GM19324 (cell line): ENCODE data around the gene AP3D1.
"Not testable (repeated sequence)": the region's sequence is repeated elsewhere in the genome, so short reads cannot be mapped to it uniquely, and the experiment has no call there.

Experiments used
- ATAC-seq: cut with Tn5 transposase; IDR thresholded peaks from one replicate; pipeline ENCODE4 v1.9.1; 2021; ENCODE audit warnings: mild to moderate bottlenecking, moderate library complexity; ENCODE audit not compliant: unreplicated experiment, low FRiP score

The AP3D1 gene

DNA sequence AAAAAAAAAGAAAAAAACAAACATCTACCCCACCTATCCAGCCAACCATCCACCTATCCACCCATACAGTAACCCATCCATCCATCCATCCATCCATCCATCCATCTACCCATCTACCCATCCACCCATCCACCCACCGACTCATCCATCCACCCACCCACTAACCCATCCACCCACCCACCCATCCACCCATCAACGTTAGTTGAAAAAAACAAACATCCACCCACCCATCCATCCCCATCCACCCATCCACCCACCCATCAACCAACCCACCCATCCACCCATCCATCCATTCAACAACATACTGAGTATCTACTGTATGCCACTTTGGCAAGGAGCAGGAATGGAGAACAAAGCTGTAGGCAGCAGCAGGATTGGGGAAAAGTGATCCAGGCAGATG, 6.1 kb upstream of the AP3D1 start:
- no peak for ATAC-seq

DNA sequence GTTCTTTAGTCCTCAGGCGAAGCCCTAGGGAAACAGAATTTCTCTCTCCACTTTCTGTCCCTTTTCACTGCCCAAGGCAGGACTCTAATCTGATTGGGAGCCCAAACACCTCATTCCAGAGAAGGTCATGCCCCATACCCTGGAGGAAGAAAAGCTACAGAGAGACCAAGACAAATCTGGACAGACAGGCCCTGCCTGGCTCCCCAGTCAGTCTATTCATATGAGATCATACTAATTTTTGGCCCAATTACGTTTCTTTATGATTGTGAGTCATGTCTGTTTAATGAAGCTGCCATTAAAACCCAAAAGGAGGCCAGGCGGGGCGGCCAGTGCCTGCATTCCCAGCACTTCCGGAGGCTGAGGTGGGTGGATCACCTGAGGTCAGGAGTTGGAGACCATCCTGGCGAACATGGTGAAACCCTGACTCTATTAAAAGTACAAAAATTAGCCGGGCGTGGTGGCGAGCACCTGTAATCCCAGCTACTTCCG, 3.3 kb upstream of the AP3D1 start:
- no peak for ATAC-seq

DNA sequence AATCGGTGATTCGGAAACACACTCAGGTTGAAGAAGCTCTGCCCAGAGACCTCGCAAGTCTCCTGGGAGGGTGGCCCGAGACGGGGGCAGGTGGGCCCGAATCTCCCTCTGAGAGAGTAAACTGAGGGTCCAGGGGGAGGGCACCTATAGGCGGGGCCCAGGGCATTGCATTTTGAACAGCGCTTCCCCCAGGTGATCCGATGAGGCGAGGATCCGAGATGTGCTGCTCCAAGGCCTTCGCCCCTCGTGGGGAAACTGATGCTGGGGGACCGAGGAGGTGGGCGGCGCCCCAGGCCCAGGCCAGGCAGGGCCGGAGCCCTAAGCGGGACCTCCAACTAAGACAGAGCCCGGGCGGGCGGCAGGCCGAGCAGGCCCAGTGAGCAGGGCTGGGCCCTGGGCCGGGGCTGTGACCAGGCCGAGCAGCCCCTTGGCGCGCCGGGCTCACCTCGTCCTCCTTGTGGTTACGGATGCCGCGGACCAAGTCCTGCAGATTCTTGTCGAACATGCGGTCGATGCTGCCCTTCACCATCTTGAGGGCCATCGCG, 500 bp downstream of the AP3D1 start:
- peak; percentile 21 for ATAC-seq

DNA sequence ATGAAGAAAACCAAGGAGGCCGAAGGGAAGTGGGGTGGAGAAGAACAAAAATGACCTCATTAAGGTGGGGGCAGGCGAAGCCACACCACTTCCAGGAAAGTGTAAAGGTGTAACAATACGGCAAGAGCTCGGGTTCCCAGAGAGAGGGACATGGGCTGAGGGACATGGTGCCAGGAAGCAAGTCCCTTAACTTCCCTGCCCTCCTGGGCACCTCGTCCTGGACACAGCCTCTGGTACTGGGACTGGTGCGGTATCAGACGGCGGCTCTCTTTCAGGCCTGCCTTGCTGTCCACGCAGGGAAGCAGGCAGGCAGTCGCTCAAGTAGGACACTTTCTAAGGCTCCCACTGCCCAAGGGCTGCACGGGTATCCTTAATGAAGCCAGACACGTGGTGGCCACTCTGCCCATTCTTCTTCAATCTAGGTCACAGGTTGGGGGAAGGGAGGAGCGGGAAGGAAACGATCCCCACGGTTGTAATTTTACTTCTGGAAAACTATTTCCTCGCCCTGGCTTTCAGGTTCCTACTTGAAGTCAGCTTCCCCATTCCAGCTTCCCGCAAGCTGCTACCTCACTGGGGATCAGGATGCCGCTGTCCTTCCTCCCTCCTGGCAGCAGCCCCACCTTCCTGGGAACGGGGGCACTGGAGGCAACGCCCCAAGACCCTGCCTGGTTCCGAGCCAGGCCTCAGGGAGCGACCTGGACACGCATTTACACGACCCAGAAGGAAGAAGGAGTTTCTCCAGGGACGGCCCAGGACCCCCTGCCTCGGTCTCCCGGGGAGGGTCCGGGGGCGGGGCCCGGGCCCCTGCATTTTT, 1.2 kb downstream of the AP3D1 start:
- no peak for ATAC-seq

DNA sequence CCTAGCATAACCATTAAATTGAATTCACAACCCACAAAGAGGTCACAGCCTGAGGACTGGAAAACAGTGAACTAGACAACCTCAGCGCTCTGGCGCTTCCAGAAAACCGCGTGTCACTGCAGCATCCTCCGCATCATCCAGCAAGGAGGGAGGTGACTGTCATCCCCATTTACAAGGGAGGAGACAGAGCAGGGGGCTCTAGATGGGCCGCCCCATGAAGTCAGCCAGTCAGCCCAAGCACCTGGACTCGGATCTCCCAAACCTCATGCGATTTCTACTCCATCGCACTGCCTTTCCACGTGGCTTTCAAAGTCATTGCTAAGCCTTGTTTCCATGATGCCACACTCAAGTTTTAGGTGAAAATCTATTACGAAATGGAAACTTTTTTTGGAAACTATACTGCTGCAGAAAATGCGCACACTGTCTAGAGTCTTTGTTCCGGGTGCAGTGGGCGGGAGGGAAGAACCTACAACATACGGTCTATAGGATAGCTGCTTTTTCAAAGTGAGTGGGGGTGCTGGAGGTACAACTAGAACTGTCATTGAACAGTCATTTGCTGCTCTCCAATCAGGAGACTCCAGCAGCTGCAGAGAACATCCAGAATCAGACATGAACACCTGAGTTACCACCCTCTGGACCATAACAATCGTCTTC, 2.8 kb downstream of the AP3D1 start:
- no peak for ATAC-seq

DNA sequence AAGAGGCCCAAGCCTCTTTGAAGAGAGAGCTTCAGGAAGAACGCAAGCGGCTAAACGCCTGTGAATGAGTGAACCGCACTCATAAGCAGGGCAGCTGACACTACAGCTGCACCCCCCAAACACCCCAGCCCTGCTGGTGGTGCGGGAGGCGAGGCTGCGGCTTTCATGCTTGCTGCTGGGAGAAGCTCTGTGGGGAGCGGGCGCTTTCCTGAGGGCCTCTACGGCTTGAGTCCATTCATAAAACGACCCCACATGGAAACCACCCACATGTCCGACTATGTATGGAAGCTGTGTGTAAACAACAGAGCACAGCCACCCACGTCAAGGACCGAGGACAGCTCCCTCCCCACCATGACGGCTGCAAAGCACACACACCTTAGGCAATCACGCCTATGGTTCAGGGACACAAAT, 5.5 kb downstream of the AP3D1 start:
- no peak for ATAC-seq

DNA sequence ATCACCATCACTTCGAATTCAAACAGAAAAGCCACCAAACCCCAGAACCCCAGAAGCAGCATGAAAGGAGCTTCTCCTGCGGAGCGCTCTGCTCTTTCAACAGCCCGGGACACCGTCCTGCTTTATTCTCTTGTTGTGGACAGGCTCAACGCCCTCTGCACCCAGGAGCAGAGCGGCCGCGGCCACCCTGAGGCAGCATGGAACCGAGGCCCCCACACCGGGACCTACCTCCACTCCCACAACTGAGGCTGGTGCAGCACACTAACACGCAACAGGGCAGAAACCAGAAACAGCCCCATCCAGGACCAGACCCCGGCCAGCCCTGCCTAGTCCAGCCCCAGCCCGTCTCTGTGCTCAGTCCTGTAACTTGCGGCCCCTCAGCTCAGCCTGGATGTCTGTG, 7.2 kb downstream of the AP3D1 start:
- no peak for ATAC-seq

DNA sequence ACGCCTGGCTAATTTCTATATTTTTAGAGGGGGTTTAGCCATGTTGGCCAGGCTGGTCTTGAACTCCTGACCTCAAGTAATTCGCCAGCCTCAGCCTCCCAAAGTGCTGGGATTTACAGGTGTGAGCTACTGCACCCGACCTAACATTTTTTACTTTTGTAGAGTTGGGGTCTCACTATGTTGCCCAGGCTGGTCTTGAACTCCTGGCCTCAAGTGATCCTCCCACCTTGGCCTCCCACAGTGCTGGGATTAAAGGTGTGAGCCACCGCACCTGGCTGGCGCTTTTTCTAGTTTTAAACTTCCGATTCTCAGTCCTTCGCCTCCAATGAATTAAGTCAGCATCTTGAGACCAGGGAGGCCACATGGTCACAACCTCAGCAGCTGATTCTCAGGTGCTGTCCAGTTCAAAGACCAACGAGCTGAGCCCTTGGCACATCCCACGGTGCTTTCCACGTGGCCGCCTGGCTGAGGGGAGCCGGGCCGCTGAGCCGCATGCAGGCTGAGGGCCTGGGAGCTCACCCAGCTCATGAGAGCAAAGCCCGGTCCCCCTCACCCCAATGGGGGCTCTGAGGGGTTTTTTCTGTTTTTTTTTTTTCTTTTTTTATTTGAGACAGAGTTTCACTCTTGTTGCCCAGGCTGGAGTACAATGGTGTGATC, 9.1 kb downstream of the AP3D1 start:
- ATAC-seq = no peak

DNA sequence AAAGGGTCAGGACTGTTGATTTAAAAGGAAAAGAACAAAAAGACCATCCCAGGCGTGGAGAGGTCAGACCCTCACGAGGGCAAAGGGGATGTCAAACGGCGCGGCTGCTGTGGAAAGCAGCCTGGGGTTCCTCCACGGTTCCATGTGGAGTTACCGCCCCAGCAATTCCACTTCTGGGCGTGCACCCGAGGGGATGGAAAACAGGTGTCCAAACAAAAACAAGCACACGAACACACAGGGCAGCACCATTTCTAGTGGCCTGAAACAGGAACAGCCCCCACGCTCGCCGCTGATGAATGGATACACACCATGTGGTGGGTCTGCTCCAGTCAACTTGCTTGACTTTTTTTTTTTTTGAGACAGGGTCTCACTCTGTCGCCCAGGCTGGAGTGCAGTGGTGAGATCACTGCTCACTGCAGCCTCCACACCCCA, 11.2 kb downstream of the AP3D1 start:
- ATAC-seq = no peak

DNA sequence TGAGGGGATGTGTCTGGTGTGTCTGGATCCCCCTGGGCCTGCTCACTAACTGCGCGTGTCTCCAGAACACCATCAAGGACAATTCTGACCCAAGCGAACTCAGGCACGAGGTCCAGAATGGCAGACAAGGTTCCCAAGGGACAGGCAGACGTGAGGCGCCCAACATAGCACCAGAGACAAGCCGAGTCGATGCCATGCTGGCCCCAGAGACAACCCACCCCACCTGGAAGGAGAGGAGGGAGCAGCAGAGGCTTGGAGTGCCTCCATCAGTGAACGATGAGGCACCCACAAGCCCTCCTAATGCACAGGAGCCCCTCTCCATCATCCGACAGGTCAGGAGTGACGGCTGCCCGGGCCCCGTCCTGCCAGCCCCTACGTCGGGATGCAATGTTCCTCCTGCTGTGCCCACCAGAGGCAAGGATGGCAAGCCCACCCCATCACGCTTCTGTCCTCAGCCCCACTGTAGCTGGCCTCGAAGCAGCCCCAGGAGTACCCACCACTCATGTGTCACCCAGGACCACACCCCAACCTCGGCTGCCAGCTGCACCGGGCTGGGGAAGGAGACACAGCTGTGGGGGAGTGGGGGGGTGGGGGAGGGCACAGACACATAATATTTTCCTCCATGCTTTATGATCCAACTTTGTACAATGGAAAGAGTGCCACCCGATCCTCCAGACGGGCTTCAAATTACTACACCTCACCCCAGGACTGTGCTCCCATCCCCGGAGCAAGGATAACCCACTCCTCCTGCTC, 11.8 kb downstream of the AP3D1 start:
- no peak for ATAC-seq

DNA sequence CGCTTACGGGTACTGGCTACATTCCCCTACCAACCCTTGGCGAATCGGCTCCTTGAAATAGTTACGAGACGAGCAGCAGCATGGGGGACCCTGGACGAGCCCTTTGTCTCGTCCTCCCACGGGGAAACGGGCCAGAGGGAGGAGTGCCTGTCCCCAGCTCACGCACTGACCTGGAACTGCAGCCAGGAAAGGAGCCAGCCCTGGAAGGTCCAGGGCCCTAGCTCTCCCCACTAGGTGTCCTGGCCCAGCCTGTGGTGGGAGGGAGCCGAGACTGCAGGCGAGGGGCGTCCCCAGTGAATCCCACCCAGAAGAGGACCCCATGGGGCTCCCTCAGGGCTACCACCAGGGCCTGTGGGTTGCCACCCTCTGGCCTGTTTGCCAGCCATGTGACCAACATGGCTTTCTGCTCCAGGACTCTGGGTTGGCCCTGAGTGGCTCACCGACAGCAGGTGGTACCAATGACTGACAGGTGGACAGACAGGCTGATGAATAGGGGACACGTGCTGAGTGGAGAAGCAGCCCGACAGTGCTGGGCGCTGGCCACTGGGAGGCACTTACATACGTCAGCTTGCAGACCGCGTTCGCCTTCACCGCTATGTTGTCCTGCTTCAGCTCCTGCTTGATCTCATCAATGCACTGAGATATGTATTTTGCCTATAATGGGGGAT, 13.2 kb downstream of the AP3D1 start:
- no peak for ATAC-seq

DNA sequence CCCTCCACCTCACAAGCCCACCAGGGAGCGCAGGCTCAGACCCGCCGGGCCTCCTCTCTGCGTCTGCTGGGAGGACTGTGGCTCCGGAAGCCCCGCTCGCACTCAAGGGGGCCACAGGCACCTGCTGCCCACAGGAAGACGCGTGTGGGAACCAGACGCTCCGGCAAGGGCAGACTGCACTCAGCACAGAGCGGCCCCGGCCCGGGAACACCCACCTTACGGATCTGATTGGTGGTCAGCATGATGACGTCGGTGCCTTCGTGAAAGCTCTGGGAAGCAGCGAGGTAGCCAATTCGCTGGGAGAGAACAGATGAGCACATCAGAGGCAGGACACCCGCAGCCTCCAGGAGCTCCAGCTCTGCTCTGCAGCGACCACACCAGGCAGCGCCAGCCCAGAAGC, 14.6 kb downstream of the AP3D1 start:
- no peak for ATAC-seq

DNA sequence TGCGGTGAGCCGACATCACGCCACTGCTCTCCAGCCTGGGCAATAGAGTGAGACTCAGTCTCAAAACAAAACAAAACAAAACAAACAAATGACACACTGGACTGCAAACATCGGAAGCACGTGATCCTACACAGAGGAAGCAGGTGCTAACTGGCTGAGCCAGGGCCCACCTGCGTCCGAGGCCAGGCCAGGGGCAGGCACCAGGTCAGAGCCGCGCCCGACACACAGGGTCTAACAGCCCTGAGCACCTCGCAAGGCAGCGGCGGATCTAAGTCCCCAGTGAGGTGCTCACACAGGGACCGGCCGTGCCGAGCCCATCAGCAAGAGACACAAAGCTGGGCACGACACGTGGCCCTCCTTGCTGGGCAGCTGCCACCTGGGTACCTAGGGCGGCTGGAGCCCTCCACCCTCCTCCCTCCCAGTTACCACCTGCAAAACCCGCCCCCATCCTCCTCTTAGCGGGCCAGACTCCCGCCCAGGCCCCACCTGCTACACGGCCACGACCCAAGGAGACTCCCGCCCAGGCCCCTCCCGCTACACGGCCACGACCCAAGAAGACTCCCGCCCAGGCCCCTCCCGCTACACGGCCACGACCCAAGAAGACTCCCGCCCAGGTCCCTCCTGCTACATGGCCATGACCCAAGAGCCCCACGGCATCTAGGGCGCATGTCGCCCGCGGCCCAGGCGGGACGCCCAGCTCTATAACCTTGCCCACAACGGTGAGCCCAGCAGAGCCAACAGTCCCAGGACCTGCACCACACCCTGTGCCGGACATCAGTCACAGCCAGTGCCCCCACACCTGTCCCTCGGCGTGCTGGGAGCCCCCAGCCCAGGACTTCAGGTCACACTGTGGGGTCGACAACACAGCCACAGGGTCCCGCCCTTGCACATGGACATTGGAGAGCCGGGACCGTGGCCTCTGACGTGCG, 15.6 kb downstream of the AP3D1 start:
- no peak for ATAC-seq

DNA sequence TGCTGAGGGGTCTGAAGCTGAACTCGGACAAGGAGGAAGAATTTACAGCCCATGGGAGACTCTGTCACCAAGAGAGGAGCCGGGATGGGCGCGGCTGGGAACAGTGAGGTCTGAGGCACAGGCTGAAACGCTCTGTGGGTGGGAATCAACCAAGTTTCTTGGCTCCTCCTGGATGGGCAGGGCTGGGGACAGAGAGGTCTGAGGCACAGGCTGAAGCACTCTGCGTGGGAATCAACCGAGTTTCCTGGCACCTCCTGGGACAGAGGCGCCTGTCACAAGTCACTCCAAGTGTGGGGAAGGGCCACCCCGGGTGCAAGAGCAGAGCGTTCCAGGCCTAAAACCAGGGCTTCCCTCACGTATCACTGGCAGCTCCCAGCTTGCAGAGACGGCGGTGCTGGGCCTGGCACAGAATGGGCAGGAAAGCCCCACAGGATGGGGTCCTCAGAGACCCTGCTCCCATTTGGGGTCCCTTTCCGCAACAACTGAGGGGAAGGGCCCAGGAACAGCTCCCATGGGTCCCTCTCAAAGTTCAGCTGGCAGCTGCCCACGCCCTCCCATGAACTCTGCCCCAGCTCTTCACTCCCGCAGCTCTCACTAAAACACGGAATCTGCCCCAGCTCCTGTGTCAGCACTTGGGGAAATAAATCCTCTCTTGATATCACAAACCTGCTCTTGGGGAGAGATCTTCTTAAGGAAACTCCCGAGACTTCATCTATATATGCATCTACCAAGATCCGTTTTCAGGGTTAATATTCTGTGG, 18.5 kb downstream of the AP3D1 start:
- ATAC-seq = no peak

DNA sequence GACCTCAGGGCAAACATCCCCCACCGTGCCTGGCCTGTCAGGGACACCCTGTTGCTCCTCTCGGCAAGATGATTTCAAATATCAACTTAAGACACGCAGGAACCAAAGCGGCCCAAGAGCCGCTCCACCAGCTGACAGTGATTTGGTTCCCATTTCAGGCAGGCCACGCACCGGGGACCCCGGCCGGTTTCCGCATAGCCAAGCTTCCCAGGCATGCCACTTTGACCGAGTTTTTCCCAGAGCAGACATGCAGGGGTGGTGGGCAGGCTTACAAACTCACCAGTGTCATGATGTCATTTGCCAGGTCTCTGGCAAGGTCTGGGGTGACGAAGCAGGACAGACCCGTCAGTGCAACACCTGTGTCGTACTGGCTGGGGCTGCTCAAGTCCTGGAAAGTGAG, 19.2 kb downstream of the AP3D1 start:
- ATAC-seq = no peak

DNA sequence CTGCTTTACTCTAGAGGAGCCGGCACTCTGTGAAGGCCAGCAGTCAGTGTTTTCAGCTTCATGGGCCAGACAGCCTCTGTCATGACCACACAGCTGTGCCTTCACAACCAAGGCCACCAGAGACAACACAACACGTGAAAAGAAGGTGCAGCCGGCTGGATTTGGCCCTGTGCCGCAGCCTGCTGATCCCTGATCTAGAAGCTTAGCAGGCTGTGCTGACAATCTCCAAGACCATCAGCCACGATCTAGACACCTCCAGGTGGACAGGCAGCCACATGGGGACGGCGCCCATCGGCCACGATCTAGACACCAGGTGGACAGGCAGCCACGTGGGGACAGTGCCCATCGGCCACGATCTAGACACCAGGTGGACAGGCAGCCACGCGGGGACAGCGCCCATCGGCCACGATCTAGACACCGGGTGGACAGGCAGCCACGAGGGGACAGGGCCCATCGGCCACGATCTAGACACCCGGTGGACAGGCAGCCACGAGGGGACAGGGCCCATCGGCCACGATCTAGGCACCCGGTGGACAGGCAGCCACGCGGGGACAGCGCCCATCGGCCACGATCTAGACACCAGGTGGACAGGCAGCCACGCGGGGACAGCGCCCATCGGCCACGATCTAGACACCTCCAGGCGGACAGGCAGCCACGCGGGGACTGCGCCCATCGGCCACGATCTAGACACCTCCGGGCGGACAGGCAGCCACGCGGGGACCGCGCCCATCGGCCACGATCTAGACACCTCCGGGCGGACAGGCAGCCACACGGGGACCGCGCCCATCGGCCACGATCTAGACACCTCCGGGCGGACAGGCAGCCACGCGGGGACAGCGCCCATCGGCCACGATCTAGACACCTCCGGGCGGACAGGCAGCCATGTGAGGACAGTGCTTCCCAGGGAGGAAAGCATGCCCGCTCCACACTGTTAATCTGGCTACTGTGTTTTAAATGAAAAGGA, 20.1 kb downstream of the AP3D1 start:
- not testable (repeated sequence) for ATAC-seq
